ENCODE data around the gene GLIPR1L1.

DNA sequence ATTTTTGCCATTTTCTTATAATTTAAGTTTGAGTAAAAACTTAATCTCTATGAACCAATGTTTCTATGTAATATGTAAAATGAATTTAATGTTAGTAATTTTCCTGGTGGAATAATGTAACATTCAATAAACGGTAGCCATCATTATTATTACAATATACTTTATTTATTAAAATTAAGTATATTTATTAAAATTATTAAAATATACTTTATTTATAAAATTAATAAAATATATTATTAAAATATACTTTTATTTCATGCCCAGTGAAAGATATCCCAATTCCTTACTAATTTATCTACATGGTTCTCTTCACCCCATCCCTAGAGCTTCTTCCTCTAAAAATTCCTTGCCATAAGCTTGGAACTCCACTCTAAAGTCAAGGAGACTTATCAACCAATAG, 6.8 kb upstream of the GLIPR1L1 start:
- TF ChIP-seq, protein P1, sequence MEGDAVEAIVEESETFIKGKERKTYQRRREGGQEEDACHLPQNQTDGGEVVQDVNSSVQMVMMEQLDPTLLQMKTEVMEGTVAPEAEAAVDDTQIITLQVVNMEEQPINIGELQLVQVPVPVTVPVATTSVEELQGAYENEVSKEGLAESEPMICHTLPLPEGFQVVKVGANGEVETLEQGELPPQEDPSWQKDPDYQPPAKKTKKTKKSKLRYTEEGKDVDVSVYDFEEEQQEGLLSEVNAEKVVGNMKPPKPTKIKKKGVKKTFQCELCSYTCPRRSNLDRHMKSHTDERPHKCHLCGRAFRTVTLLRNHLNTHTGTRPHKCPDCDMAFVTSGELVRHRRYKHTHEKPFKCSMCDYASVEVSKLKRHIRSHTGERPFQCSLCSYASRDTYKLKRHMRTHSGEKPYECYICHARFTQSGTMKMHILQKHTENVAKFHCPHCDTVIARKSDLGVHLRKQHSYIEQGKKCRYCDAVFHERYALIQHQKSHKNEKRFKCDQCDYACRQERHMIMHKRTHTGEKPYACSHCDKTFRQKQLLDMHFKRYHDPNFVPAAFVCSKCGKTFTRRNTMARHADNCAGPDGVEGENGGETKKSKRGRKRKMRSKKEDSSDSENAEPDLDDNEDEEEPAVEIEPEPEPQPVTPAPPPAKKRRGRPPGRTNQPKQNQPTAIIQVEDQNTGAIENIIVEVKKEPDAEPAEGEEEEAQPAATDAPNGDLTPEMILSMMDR (IDR thresholded peaks at IDR 0.05; ENCODE audit: insufficient read depth, low read length, poor library complexity, severe bottlenecking) = no peak
- no peak for TF ChIP-seq EZH2phosphoT487 (conservative IDR thresholded peaks at IDR 0.05; ENCODE audit: low read length)
